SKM-1 treated with dmso at 0.1 percent for 144 hours (cell line): Measurements from ENCODE around the gene RNU6-1.

Experiments
- DNase-seq: peaks from one replicate; lab custom pipeline; 2025; ENCODE audit not compliant: unreplicated experiment; lab: John Stamatoyannopoulos, UW

The RNU6-1 gene

DNA sequence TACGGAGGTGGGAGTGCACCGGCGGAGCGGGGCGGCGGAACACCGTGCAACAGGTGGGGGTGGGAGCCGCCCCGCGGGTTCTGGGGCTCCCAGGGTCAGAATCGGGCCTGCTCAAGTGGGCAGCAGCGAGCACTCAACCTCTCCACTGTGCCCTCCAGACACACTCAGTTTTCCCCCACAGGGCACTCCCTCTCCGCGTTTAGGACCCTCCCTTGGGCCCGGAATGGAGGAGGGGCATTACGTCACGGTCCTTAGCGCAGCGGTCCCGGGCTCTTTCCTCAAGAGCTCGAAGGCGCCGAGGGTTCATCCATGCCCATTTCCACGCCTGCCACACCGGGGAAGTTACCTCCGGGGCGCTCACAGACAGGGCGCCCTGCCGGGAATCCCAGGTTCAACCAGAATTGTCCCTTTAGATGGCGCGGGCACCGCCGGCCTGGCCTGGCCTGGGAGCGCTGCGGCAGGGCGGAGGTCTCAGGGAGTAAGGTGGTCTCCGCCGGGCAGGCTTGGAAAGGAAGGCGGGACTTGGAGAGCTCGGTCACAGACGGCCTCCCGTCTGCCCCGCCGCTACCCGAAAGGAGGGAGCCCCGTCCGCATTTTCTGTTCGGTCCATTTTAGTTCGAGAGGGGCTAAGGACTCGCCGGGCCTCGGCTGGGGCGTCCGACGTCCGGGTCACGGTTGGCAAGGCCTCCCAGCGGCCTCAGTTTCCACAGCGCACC lies 5.1 kb downstream of the RNU6-1 start:
- no peak for DNase-seq

DNA sequence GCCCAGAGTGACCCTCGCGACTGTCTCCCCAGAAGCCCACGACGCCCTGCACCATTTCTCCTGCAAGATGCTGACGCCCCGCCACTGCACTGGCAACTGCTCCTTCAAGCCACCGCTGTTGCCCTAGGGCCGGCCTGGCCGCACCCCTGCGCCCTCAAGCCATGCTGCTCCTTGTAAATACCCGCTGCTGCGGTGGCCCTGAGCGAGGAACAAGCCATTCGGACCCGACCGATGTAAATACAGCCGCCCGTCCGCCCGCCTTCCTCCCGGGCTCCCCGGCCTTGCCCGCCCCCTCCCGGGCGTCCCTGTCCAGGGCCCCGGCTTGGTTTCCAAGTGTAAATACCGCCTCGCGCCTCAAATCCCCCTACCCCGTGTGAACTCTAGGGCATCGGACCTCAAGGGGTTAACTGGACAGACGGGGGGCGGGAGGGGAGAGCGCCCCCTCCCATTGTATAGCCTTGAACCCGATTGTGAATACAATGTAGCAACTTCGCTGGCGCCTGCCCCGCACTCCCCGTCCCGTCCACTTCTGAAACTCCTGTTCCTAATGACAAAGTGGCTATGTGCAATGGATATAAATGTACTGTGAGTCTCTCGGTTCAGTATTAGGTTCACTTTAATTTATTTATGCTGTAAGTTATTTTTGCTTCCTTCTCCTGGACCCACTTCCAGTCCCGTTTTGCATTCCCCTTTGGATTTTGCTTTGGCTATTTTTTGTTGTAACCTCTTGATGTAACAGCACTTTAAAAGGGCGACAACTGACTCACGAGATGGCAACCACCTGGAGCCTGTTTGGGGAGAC lies 5.9 kb downstream of the RNU6-1 start:
- peak; percentile 30 for DNase-seq

DNA sequence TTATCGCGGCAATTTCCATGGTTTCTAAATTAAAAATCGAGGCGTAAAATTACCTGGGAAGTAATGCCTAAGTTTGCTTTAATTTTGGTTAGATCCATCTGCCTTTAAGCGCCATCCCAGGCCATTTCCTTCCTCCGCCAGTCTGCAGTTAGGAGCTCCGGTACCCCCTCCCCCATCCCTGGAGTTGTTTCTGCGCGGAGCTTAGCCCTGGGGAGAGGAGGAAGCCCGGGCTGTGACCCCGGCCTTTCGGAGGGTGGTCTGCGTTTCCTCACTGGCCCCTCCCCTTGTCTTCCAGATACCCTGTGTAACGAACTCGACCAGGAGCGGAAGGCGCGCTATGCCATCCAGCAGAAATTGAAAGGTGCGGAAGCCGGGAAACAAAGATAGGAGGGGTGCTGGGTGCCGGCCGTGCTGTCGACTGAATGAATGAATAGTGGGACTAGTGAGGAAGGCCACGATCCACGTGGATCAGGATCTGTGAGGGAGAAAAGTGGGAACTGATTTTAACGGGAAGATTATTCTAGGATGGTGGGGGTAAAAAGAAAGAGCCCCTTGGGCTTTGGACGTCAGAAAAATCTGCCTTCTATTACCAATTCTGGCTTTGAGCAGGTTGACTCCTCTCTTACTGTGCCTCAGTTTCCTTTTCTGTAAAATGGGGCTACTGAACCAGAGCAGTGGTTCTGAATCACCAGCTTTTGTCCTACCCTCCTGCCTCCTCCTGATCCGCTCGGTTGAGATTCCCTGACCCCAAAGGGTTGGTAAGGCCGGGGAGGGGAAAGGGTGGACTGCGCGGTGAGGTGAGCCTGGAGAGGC lies 6.7 kb downstream of the RNU6-1 start:
- DNase-seq: no peak

DNA sequence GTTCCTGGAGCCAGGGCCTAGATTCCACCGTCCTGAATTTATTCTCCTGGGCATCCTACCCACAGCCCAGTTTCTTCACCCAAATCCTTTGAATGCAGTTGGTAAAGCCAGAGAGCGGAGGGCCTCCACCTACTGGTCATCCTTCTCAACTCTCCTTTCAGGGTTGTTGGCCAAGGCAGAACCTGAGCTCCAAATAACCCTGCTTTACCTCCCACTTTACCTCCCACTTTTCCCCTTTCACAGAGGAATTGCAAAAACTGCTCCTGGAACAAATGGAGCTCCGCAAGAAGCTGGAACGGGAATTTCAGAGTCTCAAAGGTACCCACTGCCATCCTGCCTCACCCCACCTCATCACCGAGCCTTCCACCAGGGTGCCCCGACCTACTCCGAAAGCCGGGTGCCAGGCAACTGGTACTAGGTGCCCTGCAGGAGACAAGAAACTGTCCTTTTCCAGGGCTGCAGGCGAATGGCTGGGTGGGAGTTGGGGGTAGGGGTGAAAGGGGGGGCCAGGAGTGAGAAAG lies 7.8 kb downstream of the RNU6-1 start:
- no peak for DNase-seq

DNA sequence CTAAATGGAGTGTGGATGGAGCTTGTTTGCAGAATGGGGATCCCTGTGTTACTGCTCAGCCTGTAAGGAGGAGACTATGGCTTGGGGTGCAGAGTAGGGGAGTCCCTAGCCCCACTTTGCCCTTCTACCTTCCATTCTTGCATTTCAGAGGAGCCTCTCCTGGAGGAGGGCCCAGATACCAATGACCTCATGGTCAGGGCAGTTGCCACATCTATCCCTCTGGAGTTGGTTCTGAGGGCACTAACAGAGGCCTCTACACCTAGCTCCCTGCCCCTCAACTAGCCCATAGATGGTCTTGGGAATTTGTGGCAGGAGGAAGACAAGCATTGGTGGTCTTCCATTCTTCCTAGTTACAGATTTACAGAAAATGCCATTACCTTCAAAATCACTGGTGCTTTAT lies 8.5 kb downstream of the RNU6-1 start:
- DNase-seq: no peak

DNA sequence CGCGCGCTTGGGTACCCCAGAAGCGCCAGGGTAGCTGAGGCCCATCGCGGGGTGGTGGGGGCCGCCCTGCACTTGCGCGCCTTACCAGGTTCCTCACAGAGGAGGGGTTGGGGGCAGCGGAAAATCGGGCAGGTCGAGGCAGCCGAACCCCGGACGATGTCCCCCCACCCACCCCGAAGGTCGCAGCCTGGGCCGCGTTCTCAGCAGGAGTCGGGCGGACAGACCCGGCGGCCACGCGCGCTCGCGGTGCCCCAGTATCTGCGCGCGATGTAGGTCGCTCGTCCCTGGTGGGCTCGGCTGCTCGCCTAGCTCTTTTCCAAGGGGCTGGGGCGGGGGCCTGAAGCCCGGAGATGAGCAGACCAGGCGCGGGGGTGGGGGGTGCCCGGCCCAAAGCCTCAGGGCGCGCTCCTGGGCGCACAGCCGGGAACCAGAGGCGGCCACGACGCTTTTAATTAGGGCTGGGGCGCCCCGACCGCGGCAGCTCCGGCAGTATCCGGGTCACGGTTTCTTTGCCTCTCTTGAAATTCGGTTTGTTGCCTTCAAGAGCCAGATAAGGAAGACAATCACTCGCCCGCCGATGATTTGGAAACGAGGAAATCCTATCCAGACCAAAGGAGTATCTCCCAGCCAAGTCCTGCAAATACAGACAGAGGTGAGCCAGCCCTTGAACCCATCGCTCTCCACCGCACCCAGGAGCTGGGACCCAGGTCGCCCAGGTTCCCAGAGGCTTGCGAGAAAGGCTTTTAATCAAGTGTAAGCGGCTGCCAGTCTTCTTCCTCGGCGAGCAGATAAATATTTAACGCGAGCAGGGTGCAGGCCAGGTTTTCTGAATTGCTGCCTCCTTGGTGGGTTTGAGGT lies 10.0 kb downstream of the RNU6-1 start:
- no peak for DNase-seq

DNA sequence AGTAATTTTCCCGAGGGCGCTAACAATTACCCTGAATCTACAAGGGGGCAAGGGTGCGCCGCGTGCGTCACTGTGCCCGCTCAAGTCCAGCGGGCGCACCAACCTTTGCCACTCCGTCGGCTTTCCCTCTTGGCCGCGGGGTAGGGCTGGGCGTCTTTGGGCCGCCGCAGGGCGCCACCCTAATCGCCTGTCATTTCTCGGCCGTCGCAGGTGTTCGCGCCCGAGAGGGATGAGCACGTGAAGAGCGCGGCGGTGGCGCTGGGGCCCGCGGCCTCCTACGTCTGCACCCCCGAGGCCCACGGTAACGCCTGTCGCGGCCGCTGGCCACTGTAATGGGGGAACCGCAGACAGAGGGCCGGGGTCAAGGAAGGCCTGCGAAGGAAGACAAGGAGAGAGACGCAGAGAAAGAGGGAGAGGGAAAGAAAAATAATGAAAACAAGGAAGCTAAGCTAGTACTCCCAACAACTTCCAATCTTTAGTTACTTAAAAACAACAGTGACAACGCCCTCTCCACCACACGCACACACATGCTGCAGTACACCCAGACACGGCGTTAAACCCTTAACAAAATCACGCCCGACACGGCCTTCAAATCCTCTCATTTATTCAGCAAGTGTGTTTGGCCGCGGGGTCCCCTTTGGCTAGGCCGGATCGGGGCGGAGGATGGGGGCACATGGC lies 10.7 kb downstream of the RNU6-1 start:
- no peak for DNase-seq

DNA sequence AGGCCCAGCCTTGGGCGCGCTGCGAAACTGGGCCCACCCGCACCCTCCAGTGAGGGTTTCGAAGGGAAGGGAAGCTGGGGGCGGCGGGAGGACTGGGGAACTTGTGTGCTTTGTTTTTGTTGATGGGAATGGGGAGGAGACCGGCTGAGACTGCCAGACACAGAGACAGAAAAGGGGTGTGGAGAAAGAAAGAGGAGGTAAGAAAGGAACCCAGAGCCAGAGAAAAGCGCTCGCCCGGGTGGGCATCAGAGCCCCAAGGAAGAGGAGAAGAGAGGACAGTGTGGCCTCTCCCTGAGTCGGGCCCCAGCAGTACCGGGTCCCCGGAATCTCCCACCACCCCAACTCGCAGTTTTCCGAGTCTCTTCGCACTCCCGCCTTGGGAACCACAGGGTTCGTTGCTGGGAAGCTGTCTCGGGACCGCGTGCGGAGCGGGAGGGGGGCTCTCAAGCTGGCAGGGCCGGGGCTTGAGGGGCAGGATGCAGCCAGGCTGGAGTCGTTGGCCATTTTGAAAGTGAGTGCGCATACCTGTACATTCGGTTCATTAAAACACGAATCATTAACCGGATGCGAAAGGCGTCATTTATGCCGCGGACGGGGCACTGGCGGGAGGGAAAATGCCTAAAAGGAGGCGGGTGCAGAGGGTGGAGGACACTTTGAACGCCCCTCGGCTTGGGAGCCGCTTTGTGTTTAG lies 11.4 kb downstream of the RNU6-1 start:
- no peak for DNase-seq

DNA sequence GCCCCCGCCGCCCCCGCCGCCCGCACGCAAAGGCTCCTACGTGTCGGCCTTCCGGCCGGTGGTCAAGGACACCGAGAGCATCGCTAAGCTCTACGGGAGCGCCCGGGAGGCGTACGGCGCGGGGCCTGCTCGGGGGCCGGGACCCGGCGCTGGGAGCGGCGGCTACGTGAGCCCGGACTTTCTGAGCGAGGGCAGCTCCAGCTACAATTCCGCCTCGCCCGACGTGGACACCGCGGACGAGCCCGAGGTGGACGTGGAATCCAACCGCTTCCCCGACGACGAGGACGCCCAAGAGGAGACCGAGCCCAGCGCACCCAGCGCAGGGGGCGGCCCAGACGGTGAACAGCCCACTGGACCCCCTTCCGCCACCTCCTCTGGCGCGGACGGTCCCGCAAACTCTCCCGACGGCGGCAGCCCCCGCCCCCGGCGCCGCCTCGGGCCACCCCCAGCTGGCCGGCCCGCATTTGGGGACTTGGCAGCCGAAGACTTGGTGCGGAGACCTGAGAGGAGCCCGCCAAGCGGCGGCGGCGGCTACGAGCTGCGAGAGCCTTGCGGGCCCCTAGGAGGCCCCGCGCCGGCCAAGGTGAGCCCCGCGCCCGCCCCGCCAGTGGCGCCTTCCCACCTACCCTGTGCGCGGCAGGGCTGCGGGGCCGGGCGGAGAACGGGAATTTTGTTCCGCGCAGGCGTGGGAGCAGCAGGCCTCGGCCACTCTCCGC lies 12.1 kb downstream of the RNU6-1 start:
- no peak for DNase-seq

DNA sequence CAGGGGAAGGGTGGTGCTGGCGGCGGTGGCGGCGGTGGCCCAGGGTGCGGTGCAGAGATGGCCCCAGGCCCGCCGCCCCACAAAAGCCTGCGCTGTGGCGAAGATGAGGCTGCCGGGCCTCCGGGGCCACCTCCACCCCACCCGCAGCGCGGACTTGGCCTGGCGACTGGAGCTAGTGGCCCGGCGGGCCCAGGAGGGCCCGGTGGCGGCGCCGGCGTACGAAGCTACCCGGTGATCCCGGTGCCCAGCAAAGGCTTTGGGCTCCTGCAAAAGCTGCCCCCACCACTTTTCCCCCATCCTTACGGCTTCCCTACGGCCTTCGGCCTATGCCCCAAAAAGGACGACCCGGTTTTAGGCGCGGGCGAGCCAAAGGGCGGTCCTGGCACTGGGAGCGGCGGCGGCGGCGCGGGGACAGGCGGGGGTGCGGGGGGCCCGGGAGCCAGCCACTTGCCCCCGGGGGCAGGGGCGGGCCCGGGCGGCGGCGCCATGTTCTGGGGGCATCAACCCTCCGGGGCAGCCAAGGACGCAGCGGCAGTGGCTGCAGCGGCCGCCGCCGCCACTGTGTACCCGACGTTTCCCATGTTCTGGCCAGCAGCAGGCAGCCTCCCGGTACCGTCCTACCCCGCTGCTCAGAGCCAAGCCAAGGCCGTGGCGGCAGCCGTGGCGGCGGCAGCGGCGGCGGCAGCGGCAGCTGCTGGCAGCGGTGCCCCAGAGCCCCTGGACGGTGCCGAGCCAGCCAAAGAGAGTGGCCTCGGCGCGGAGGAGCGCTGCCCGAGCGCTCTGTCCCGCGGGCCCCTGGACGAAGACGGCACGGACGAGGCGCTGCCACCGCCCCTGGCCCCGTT lies 12.9 kb downstream of the RNU6-1 start:
- DNase-seq: no peak

DNA sequence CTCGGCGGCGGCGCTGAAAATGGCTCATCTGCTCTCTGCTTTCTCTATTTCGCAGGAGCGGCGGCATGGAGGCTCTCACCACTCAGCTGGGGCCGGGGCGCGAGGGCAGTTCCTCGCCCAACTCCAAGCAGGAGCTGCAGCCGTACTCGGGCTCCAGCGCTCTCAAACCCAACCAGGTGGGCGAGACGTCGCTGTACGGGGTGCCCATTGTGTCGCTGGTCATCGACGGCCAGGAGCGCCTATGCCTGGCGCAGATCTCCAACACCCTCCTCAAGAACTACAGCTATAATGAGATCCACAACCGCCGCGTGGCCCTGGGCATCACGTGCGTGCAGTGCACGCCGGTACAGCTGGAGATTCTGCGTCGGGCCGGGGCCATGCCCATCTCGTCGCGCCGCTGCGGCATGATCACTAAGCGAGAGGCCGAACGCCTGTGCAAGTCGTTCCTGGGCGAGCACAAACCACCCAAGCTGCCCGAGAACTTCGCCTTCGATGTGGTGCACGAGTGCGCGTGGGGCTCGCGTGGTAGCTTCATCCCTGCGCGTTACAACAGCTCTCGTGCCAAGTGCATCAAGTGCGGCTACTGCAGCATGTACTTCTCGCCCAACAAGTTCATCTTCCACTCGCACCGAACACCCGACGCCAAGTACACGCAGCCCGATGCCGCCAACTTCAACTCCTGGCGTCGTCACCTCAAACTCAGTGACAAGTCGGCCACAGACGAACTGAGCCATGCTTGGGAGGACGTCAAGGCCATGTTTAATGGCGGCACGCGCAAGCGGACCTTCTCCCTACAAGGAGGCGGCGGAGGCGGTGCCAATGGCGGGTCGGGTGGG lies 13.7 kb downstream of the RNU6-1 start:
- no peak for DNase-seq

DNA sequence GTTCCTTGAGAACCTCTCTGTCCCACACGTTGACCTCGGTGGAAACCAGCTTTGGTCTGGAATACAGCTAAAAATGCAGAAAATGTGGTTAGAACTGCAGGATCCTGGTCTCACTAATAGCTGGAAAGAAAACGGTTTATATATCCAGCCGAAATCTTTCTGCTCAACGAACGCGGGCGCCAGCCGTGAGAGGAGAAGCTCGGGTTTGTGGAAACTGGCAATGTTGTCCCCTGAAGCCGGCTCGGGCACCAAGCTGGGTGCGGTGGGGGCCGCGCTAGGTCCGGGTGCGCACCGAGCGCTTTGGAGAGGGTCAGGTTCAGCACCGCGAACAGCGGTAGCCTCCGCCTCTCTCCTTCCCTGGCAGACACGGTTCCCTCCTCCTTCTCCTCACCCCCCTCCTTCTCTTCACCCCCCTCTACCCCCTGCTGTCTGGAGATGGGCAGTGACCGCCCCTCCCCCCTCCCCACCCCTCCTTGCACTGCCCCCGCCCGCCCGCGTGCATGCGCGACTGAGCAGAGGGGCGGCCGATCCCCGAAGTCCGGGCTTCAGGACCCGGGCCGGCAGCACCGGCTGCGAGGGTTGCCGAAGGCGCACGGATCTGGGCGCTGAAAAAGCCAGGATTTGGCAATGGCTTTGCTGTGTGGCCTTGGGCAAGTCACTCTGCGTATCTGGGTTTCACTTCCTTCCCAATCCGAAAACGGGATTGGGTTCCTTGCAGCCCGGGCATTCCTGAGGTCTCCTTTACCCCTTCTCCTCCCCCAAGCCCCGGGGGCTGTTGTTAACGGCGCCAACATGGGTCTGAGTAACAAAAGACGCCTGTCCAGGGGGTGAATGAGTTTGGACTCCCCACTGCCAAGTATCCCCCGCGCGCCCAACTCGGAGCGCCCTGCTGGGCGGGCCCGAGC lies 14.6 kb downstream of the RNU6-1 start, which contains the start of gene SKOR1:
SKOR1 (plus strand) TSS at position 534 of the 905 bp plus-strand sequence; CDS start at position 628, 94 bp downstream.
- no peak for DNase-seq

DNA sequence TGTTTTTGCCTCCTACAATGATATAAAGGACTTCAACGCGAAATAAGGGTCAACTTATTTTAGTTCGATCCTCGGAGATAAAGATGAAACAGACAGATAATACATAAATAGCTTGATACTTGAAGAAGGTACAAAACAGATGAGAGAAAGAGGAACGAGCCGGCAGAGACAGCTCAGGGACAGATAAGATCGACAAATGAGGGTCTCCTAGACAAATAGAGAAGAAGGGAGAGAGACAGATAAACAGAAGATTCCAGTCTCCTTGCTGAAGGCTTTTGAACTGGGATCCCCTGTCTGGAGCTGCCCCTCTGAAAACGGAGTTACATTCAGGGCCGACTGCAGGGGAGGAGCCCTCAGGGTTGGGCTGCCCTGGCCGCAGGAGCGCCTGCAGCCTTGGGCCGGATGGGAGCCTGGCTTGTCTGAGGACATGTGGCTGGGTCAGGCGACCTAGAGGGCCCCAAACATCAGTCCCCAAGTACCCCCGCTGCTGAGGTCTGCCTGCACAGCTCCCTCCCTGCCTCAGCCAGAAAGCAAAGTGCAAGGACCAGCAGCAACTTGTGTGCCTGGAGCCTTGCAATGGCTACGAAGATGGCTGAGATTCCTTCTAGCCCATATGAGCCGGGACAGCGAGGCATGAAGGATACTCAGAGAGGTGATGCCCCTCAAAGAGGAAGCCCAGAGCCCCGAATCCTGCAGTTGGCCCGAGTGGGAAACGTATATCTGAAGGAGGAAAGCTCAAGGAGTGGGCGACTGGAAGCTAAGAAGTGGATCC lies 15.5 kb downstream of the RNU6-1 start:
- DNase-seq: no peak

DNA sequence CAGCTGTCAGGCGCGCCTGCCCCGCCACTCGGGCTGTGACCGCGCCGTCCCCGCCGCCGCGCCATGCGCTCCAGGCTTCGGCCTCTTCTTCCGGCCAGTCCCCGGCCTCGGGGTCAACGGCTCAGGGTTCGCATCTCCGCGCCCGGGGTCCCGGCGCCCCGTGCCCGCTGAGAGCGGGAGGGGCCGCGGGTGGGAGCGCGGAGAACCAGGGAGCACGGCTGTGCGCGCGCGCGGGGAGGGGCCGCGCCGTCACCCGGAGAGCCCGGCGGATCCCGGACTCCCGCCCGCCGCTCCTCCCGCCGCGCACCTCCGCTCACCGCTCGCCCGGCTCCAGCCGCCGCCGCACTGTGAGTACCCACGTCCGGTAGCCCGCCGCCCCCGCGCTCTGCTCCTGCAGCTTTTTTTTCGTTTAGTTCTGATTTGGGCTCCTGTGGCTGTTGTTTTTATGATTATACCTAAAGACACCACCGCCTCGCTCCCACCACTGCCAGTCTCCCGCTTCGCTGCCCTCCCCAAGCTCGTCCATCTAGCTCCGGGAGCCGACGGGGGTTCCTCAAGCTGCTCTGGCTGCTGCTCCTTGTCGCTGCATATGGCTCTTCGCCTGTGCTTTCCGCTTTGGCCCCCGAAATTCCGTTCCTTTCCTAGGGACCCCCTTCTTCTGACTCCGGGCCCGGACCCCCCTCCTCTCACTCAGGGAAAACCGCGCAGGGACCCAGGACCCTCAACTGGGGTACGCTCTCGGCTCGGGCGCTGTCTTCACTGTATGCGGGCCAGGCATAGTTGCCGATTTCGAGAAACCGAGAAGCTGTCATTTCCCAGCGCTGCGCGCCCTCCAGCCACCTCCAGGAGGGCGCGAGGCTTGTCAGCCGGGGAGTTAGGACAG lies 16.3 kb downstream of the RNU6-1 start:
- no peak for DNase-seq
